RWPE2 (cell line): ENCODE measurements around the gene VEZT.

ENCODE experiments used
- ATAC-seq: fragments of 200-7000 bp; cut with Tn5 transposase; 3 replicates; pipeline ENCODE4 v1.9.1; 2021; ENCODE audit warnings: low read depth
- DNase-seq: peaks from one replicate; pipeline ENCODE4 v3.0.0-alpha.2; 2020; ENCODE audit warnings: low spot score
- H3K27ac ChIP-seq: fragments of 450-650 bp; 2 replicates; pipeline ENCODE4 v1.5.1; 2017; ENCODE audit warnings: mild to moderate bottlenecking; ENCODE audit not compliant: poor library complexity, severe bottlenecking
- H3K27me3 ChIP-seq: fragments of 250-450 bp; sonication (Bioruptor Pico); 2 replicates; pipeline ENCODE4 v1.5.1; 2021; ENCODE audit warnings: mild to moderate bottlenecking, moderate library complexity; ENCODE audit not compliant: insufficient read depth, poor library complexity, severe bottlenecking
- H3K36me3 ChIP-seq: fragments of 250-450 bp; sonication (Bioruptor Pico); 2 replicates; pipeline ENCODE4 v1.5.1; 2020; ENCODE audit warnings: low read depth, mild to moderate bottlenecking, moderate library complexity
- H3K4me1 ChIP-seq: fragments of 250-450 bp; sonication (Bioruptor Pico); 2 replicates; pipeline ENCODE4 v1.5.1; 2021; ENCODE audit warnings: mild to moderate bottlenecking, moderate library complexity; ENCODE audit not compliant: insufficient read depth, poor library complexity, severe bottlenecking
- H3K4me3 ChIP-seq: fragments of 250-450 bp; sonication (Bioruptor Pico); 2 replicates; pipeline ENCODE4 v1.5.1; 2021; ENCODE audit warnings: mild to moderate bottlenecking, moderate library complexity; ENCODE audit not compliant: severe bottlenecking
- H3K9me3 ChIP-seq: fragments of 250-450 bp; sonication (Bioruptor Pico); 2 replicates; pipeline ENCODE4 v1.5.1; 2021; ENCODE audit warnings: mild to moderate bottlenecking, moderate library complexity; ENCODE audit not compliant: severe bottlenecking
- TF ChIP-seq, protein P1 (sequence below): fragments of 450-650 bp; IDR thresholded peaks from one replicate; pipeline ENCODE4 v1.5.1; 2017; ENCODE audit warnings: mild to moderate bottlenecking, moderate library complexity; ENCODE audit not compliant: poor library complexity, severe bottlenecking

Gene VEZT

DNA sequence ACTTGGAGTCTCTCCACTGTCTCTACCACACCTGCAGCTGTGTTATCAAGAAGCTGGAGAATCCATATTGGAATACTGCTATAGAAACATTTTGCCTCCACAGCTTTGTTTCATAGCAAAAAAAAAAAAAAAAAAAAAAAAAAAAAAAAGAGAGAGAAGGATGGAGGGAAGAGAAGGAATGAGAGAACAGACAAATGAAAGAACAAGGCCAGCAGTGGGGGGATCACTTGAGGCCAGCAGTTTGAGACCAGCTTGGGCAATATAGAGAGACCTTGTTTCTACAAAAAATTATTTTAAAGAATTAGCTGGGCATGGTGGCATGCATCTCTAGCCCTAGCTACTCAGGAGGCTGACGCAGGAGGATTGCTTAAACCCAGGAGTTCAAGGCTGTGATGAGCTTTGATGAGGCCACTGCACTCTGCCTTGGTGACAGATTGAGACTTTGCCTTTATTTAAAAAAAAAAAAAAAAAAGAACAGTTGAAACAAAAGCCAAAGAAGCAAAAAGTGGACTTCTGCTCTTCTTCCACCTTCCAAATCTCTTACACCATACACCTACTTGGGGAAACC lies 8.1 kb downstream of the VEZT start:
- Histone ChIP-seq H3K4me1 (peaks cover 38% of the 10 kb centered on the region), H3K9me3 (no peaks in the 10 kb centered on the region), H3K36me3 (peaks cover 59% of the 10 kb centered on the region), H3K4me3 (no peak overlapping the region), H3K27me3 (no peaks in the 10 kb centered on the region), H3K27ac (no peak overlapping the region)
- DNase-seq (no peak), ATAC-seq (no peak)
- TF ChIP-seq, protein P1, sequence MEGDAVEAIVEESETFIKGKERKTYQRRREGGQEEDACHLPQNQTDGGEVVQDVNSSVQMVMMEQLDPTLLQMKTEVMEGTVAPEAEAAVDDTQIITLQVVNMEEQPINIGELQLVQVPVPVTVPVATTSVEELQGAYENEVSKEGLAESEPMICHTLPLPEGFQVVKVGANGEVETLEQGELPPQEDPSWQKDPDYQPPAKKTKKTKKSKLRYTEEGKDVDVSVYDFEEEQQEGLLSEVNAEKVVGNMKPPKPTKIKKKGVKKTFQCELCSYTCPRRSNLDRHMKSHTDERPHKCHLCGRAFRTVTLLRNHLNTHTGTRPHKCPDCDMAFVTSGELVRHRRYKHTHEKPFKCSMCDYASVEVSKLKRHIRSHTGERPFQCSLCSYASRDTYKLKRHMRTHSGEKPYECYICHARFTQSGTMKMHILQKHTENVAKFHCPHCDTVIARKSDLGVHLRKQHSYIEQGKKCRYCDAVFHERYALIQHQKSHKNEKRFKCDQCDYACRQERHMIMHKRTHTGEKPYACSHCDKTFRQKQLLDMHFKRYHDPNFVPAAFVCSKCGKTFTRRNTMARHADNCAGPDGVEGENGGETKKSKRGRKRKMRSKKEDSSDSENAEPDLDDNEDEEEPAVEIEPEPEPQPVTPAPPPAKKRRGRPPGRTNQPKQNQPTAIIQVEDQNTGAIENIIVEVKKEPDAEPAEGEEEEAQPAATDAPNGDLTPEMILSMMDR, result no peak

DNA sequence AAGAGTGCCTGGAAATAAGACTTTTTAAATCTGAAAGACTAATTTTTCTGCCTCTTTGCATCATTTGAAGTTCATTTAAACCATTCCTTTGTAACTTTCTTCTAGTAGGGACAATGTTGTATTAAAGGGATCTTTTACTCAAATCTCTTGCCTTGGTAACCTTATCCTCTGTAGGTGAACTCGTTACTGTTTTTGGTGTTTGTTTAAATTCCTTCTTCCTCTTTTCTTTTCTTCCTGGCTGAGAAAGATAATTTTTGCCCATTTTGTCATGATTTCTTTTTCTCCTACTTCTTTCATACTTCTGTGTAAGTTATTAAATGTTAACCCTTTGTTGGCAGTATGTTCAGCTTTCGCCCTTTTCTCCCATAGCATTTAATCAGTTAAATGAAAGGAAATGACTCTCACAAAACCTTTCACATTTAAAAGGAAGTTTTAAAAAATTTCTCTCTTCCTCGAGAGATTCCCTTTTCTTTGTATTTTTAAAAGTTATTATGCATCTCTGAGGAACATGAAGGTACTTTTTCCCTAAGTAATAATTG lies 10.3 kb downstream of the VEZT start:
- Histone ChIP-seq H3K27me3 (no peaks in the 10 kb centered on the region), H3K4me1 (peaks cover 31% of the 10 kb centered on the region), H3K4me3 (no peak overlapping the region), H3K36me3 (peaks cover 59% of the 10 kb centered on the region), H3K9me3 (no peaks in the 10 kb centered on the region), H3K27ac (no peak overlapping the region)
- DNase-seq (no peak), ATAC-seq (no peak)
- TF ChIP-seq, protein P1, result no peak

DNA sequence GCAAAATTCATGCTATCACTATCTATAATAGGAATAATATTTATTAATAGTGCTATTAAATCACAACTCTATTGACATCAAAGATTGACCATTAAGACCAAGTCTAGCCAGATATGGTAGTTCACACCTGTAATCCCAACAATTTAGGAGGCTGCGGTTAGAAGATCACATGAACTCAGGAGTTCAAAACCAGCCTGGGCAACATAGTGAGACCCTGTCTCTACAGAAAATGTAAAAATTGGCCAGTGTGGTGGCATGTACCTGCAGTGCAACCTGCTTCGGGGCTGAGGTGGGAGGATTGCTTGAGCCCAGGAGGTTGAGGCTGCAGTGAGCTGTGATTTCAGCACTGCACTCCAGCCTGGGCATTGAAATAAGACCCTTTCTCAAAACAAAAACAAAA lies 11.0 kb downstream of the VEZT start:
- H3K27ac ChIP-seq, result no peak overlapping the region
- DNase-seq (no peak), ATAC-seq (no peak)
- no peaks in the 10 kb centered on the region for H3K9me3 ChIP-seq
- H3K27me3 ChIP-seq, result no peaks in the 10 kb centered on the region
- H3K36me3 ChIP-seq, result peaks cover 63% of the 10 kb centered on the region
- H3K4me1 ChIP-seq, result peaks cover 27% of the 10 kb centered on the region
- no peak overlapping the region for H3K4me3 ChIP-seq
- TF ChIP-seq, protein P1, result no peak

DNA sequence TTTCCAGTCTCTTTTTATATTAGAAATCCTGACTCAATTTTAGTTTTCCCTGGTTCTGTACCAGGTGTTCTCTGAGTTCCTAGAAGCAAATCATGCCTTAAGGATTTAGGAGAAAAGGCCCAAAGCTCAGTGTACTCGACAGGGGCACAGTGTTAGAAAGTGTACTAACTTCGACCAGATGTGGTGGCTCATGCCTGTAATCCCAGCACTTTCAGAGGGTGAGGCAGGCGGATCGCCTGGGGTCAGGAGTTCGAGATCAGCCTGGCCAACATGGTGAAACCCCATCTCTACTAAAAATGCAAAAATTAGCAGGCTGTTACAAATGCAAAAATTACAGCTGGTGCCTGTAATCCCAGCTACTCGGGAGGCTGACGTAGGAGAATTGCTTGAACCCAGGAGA lies 12.0 kb downstream of the VEZT start:
- no peak overlapping the region for H3K4me3 ChIP-seq
- no peaks in the 10 kb centered on the region for H3K27me3 ChIP-seq
- peaks cover 17% of the 10 kb centered on the region for H3K4me1 ChIP-seq
- ATAC-seq (no peak), DNase-seq (no peak)
- H3K36me3 ChIP-seq, result peaks cover 63% of the 10 kb centered on the region
- H3K27ac ChIP-seq, result no peak overlapping the region
- TF ChIP-seq, protein P1, result no peak
- no peaks in the 10 kb centered on the region for H3K9me3 ChIP-seq

DNA sequence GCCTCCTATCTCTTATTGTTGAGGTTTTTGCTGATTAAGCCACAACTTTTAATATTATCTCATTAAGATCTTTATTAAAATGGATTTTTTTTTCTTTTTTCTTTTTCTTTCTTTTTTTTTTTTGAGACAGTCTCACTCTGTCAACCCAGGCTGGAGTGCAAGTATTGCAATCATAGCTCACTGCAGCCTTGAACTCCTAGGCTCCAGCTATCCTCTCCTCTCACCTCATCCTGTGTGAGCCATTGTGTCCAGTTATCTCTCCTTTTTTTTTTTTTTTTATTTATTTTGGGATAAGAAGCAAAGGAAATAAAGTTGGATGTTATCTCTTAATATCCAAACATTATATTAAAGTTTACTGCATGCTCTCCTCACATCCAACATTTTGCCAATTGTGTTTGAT lies 12.7 kb downstream of the VEZT start:
- no peak for ATAC-seq
- Histone ChIP-seq H3K27ac (peak overlapping the region; percentile 19), H3K4me1 (peaks cover 16% of the 10 kb centered on the region), H3K4me3 (no peak overlapping the region), H3K36me3 (peaks cover 58% of the 10 kb centered on the region), H3K27me3 (no peaks in the 10 kb centered on the region), H3K9me3 (no peaks in the 10 kb centered on the region)
- DNase-seq, result no peak
- TF ChIP-seq, protein P1, result no peak
